ENCODE measurements around the gene SGPP1.
A peak's percentile ranks its signal among the peaks of the same experiment; 100 is the strongest.
"Not testable (repeated sequence)": the region's sequence is repeated elsewhere in the genome, so short reads cannot be mapped to it uniquely, and the experiment has no call there.

SGPP1 gene

GRCh38 chr14:63727736-63728728 lies at the start of gene SGPP1:
Gene SGPP1, minus strand, starts transcription at chr14:63728065. Its CDS starts 121 bp downstream, at chr14:63727944.
- peak; percentile 42 for DNase-seq

GRCh38 chr14:63777024-63777423 lies 49.2 kb upstream of the SGPP1 start:
- DNase-seq: no peak

GRCh38 chr14:63773504-63773903 lies 45.6 kb upstream of the SGPP1 start:
- DNase-seq: no peak

- DNase-seq: peak; percentile 7
Observed at GRCh38 chr14:63770187-63770807, 42.4 kb upstream of the SGPP1 start.

- no peak for DNase-seq
Observed at GRCh38 chr14:63766611-63767010, 38.7 kb upstream of the SGPP1 start.

- DNase-seq: no peak
Observed at GRCh38 chr14:63764620-63765139, 36.8 kb upstream of the SGPP1 start.

- DNase-seq: no peak
Observed at GRCh38 chr14:63764103-63764502, 36.2 kb upstream of the SGPP1 start.

- no peak for DNase-seq
Observed at GRCh38 chr14:63761351-63762117, 33.7 kb upstream of the SGPP1 start.

GRCh38 chr14:63760014-63760413 lies 32.1 kb upstream of the SGPP1 start:
- no peak for DNase-seq

GRCh38 chr14:63759456-63759855 lies 31.6 kb upstream of the SGPP1 start:
- no peak for DNase-seq

- no peak for DNase-seq
Observed at GRCh38 chr14:63757211-63757610, 29.3 kb upstream of the SGPP1 start.

- no peak for DNase-seq
Observed at GRCh38 chr14:63752449-63753169, 24.7 kb upstream of the SGPP1 start.

GRCh38 chr14:63751076-63751475 lies 23.2 kb upstream of the SGPP1 start:
- not testable (repeated sequence) for DNase-seq

- DNase-seq: no peak
Observed at GRCh38 chr14:63747846-63748245, 20.0 kb upstream of the SGPP1 start.

- no peak for DNase-seq
Observed at GRCh38 chr14:63745858-63746425, 18.1 kb upstream of the SGPP1 start.

- DNase-seq: no peak
Observed at GRCh38 chr14:63745272-63745671, 17.4 kb upstream of the SGPP1 start.

GRCh38 chr14:63737582-63738006 lies 9.7 kb upstream of the SGPP1 start:
- no peak for DNase-seq

GRCh38 chr14:63735720-63736119 lies 7.9 kb upstream of the SGPP1 start:
- DNase-seq: no peak

GRCh38 chr14:63730659-63731058 lies 2.8 kb upstream of the SGPP1 start:
- DNase-seq: no peak

GRCh38 chr14:63727231-63727735 lies 582 bp downstream of the SGPP1 start:
- peak; percentile 25 for DNase-seq

GRCh38 chr14:63726499-63726898 lies 1.4 kb downstream of the SGPP1 start:
- DNase-seq: peak; percentile 24
